ENCODE data around the gene LYRM2. TPM values are rescaled to one million over a fixed set of nuclear protein-coding genes. Genes with fewer than 3 reads are reported as not detected.

Gene LYRM2
- total and polyA plus RNA-seq, 9 donors: 18.6 to 28.2 (median 26.5) TPM

DNA sequence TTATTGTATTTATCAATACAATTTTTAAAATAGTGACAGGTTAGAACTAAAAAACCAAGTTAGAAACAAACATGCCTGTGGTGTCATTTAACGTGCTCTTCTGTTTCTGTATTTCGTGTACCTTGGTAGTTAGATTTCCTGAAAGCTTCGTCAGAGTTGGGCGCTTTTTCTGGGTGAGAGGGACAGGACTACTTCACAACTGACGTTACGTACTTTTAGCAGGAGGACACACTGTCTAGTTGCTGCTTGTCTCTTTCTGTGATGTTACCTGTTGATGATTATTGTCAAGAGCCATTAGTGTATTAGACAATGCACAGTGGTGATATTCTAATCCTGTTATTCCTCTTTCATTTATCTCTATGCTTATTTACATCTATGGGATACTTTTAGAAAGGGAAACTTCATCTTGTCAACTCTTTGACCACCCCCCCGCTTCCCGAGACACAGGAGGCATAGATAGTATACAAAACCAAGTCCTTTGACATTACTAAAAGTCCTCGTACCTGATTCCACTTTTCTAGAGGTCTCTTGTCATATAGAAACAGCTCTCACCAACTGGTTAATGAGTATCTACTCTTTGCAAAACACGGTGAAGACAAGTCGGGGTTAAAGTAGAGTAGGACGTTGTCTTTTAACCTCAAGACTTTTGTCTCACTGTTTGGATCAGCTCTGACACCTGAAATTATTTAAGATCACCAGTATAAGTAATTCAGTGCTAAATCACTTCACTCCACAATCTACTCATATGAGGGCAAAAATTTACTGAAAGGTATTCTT is 96.3 kb downstream of the LYRM2 start:
- Histone ChIP-seq H3K4me1 (ENCODE audit: control insufficient read depth, insufficient read depth, low read length) (no peaks in the 10 kb centered on the region), H3K9me3 (replicated peaks; ENCODE audit: control insufficient read depth, low read depth, low read length) (no peaks in the 10 kb centered on the region), H3K4me3 (ENCODE audit: low read length) (no peak overlapping the region), H3K27ac (ENCODE audit: low read length) (no peak overlapping the region), H3K36me3 (ENCODE audit: control insufficient read depth, insufficient read depth, low read length) (no peaks in the 10 kb centered on the region), H3K27me3 (ENCODE audit: control insufficient read depth, insufficient read depth, low read length) (no peaks in the 10 kb centered on the region)
- no CpG with 5 or more reads among the region's 12 CpGs for WGBS (ENCODE audit: insufficient coverage)
- DNase-seq: no peak

DNA sequence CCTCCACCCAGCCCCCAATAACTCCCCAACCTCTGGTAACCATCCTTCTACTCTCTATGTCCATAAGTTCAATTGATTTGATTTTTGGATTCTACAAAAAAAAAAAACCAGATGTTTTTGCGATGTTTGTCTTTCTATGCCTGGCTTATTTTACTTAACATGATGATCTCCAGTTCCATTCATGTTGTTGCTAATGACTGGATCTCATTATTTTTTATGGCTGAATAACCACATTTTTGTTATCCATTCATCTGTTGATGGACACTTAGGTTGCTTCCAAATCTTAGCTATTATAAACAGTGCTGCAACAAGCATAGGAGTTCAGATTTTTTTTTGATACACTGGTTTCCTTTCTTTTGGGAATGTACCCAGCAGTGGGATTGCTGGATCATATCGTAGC is 98.8 kb downstream of the LYRM2 start:
- no CpG with 5 or more reads among the region's 2 CpGs for WGBS (ENCODE audit: insufficient coverage)
- Histone ChIP-seq H3K4me1 (ENCODE audit: control insufficient read depth, insufficient read depth, low read length) (no peaks in the 10 kb centered on the region), H3K27me3 (ENCODE audit: control insufficient read depth, insufficient read depth, low read length) (no peaks in the 10 kb centered on the region), H3K4me3 (ENCODE audit: low read length) (no peak overlapping the region), H3K9me3 (replicated peaks; ENCODE audit: control insufficient read depth, low read depth, low read length) (no peaks in the 10 kb centered on the region), H3K27ac (ENCODE audit: low read length) (no peak overlapping the region), H3K36me3 (ENCODE audit: control insufficient read depth, insufficient read depth, low read length) (no peaks in the 10 kb centered on the region)
- DNase-seq: no peak

DNA sequence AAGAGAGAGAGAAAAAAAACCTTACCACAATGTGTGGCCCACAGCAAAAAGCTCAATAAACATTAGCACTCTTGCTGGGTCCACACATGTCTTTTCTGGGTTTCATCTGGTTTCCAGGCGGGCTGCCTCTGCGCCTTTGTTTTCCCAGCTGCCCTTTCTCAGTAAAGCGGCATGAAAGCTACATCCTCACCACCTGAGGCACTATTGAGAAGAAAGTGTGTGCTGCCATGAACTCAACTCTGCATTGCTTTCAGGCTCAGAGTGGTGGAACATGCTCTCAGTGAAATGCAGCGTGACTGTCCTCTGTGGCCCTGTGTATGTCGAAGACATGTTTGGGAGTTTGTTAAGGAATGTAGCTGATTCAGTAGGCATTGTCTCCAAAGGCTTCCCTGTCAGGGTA is 102.3 kb downstream of the LYRM2 start:
- H3K4me1 ChIP-seq (ENCODE audit: control insufficient read depth, insufficient read depth, low read length): no peaks in the 10 kb centered on the region
- no peak overlapping the region for H3K27ac ChIP-seq (ENCODE audit: low read length)
- DNase-seq: peak; percentile 10
- no peaks in the 10 kb centered on the region for H3K9me3 ChIP-seq (replicated peaks; ENCODE audit: control insufficient read depth, low read depth, low read length)
- H3K36me3 ChIP-seq (ENCODE audit: control insufficient read depth, insufficient read depth, low read length): no peaks in the 10 kb centered on the region
- WGBS (ENCODE audit: insufficient coverage): 61% methylated on average over 4 of the region's 5 CpGs
- no peaks in the 10 kb centered on the region for H3K27me3 ChIP-seq (ENCODE audit: control insufficient read depth, insufficient read depth, low read length)
- H3K4me3 ChIP-seq (ENCODE audit: low read length): no peak overlapping the region

GRCh38 chr6:89530982-89531381 is 107.6 kb downstream of the LYRM2 start:
- H3K27me3 ChIP-seq (ENCODE audit: control insufficient read depth, insufficient read depth, low read length): no peaks in the 10 kb centered on the region
- no peaks in the 10 kb centered on the region for H3K9me3 ChIP-seq (replicated peaks; ENCODE audit: control insufficient read depth, low read depth, low read length)
- no peaks in the 10 kb centered on the region for H3K36me3 ChIP-seq (ENCODE audit: control insufficient read depth, insufficient read depth, low read length)
- DNase-seq: peak; percentile 22
- WGBS (ENCODE audit: insufficient coverage): 31% methylated on average over 9 of the region's 11 CpGs
- no peak overlapping the region for H3K4me3 ChIP-seq (ENCODE audit: low read length)
- H3K4me1 ChIP-seq (ENCODE audit: control insufficient read depth, insufficient read depth, low read length): no peaks in the 10 kb centered on the region
- no peak overlapping the region for H3K27ac ChIP-seq (ENCODE audit: low read length)

DNA sequence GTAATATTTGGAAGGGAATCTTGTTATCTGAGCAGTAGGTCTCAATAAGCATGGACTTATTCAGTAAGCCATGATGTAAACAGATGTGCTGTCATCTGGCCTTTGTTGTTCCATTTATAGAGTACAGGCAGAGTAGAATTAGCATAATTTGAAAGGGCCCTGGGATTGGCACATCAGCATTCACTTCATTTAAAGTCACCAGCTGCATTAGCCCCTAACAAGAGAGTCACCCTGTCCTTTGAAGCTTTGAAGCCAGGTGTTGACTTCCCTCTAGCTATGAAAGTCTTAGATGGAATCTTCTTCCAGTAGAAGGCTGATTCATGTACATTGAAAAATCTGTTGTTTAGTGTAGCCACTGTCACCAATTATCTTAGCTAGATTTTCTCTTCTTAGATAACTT is 109.7 kb downstream of the LYRM2 start:
- H3K27ac ChIP-seq (ENCODE audit: low read length): no peak overlapping the region
- H3K9me3 ChIP-seq (replicated peaks; ENCODE audit: control insufficient read depth, low read depth, low read length): no peaks in the 10 kb centered on the region
- no peaks in the 10 kb centered on the region for H3K36me3 ChIP-seq (ENCODE audit: control insufficient read depth, insufficient read depth, low read length)
- no peak for DNase-seq
- no peaks in the 10 kb centered on the region for H3K27me3 ChIP-seq (ENCODE audit: control insufficient read depth, insufficient read depth, low read length)
- no peak overlapping the region for H3K4me3 ChIP-seq (ENCODE audit: low read length)
- H3K4me1 ChIP-seq (ENCODE audit: control insufficient read depth, insufficient read depth, low read length): no peaks in the 10 kb centered on the region

DNA sequence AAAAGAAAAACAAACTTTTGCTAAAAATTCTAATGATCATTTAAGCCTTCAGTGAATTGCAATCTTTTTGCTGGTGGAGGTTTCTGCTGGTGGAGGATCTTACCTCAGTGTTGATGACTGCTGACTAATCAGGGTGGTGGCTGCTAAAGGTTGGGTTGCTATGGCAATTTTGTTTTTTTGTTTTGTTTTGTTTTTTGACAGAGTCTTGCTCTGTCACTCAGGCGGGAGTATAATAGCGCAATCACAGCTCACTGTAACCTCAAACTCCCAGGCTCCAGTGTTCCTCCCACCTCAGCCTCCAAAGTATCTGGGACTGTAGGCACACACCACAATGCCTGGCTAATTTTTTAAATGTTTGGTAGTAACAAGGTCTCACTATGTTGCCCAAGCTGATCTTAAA is 110.9 kb downstream of the LYRM2 start:
- DNase-seq: no peak
- no CpG with 5 or more reads among the region's 2 CpGs for WGBS (ENCODE audit: insufficient coverage)
- Histone ChIP-seq H3K4me3 (ENCODE audit: low read length) (no peak overlapping the region), H3K27me3 (ENCODE audit: control insufficient read depth, insufficient read depth, low read length) (no peaks in the 10 kb centered on the region), H3K36me3 (ENCODE audit: control insufficient read depth, insufficient read depth, low read length) (no peaks in the 10 kb centered on the region), H3K9me3 (replicated peaks; ENCODE audit: control insufficient read depth, low read depth, low read length) (no peaks in the 10 kb centered on the region), H3K4me1 (ENCODE audit: control insufficient read depth, insufficient read depth, low read length) (no peaks in the 10 kb centered on the region), H3K27ac (ENCODE audit: low read length) (no peak overlapping the region)

DNA sequence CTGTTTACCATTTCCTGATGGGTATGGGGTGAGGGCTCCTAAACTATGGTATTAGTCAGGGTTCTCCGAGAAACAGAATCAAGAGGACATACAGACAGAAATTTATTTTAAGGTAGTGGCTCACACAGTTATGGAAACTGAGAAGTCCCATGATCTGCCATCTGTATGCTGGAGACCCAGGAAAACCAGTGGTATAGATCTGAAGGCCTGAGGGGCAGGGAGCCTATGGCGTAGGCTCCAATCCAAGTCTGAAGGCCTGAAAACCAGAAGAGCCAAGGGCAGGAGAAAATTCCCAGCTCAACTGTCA is 112.0 kb downstream of the LYRM2 start:
- Histone ChIP-seq H3K9me3 (replicated peaks; ENCODE audit: control insufficient read depth, low read depth, low read length) (no peaks in the 10 kb centered on the region), H3K4me1 (ENCODE audit: control insufficient read depth, insufficient read depth, low read length) (no peaks in the 10 kb centered on the region), H3K36me3 (ENCODE audit: control insufficient read depth, insufficient read depth, low read length) (no peaks in the 10 kb centered on the region), H3K27me3 (ENCODE audit: control insufficient read depth, insufficient read depth, low read length) (no peaks in the 10 kb centered on the region), H3K27ac (ENCODE audit: low read length) (no peak overlapping the region), H3K4me3 (ENCODE audit: low read length) (no peak overlapping the region)
- 100% methylated on average over 2 of the region's 2 CpGs for WGBS (ENCODE audit: insufficient coverage)
- no peak for DNase-seq

- no peak overlapping the region for H3K4me3 ChIP-seq (ENCODE audit: low read length)
Measured at GRCh38 chr6:89525786-89526562, 112.6 kb downstream of the LYRM2 start.

DNA sequence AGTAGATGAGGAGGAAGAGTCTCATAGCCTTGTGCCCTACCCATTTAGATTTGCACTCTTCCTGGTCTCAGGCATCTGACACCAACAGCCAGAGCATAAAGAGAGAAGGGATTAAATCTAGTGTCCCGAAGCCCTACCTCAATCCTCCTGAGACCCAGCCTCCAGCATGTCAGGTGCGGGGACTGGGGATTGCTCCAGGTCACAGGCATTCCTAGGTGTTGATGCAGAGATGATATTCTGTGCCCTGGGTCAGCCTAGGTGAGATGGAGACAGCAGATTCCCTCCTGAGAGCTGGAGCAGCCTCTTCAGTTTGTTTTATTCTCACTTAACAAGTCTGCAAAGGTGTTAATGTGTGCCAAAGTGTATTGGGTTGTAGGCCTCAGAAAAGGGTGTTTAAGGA is 115.8 kb downstream of the LYRM2 start:
- Histone ChIP-seq H3K27ac (ENCODE audit: low read length) (no peak overlapping the region), H3K36me3 (ENCODE audit: control insufficient read depth, insufficient read depth, low read length) (no peaks in the 10 kb centered on the region), H3K4me3 (ENCODE audit: low read length) (no peak overlapping the region), H3K9me3 (replicated peaks; ENCODE audit: control insufficient read depth, low read depth, low read length) (no peaks in the 10 kb centered on the region), H3K27me3 (ENCODE audit: control insufficient read depth, insufficient read depth, low read length) (no peaks in the 10 kb centered on the region), H3K4me1 (ENCODE audit: control insufficient read depth, insufficient read depth, low read length) (no peaks in the 10 kb centered on the region)
- no peak for DNase-seq
- WGBS (ENCODE audit: insufficient coverage): no CpG with 5 or more reads among the region's 2 CpGs

More at GRCh38 chr6:89525786-89526562, 112.6 kb downstream of the LYRM2 start:
- H3K27me3 ChIP-seq (ENCODE audit: control insufficient read depth, insufficient read depth, low read length): no peaks in the 10 kb centered on the region
- DNase-seq: peak; percentile 22
- no peaks in the 10 kb centered on the region for H3K4me1 ChIP-seq (ENCODE audit: control insufficient read depth, insufficient read depth, low read length)
- no peaks in the 10 kb centered on the region for H3K36me3 ChIP-seq (ENCODE audit: control insufficient read depth, insufficient read depth, low read length)
- no CpG with 5 or more reads among the region's 4 CpGs for WGBS (ENCODE audit: insufficient coverage)
- no peaks in the 10 kb centered on the region for H3K9me3 ChIP-seq (replicated peaks; ENCODE audit: control insufficient read depth, low read depth, low read length)
- H3K27ac ChIP-seq (ENCODE audit: low read length): no peak overlapping the region

GRCh38 chr6:89520736-89521135 is 117.8 kb downstream of the LYRM2 start:
- no peak overlapping the region for H3K4me3 ChIP-seq (ENCODE audit: low read length)
- no peaks in the 10 kb centered on the region for H3K9me3 ChIP-seq (replicated peaks; ENCODE audit: control insufficient read depth, low read depth, low read length)
- H3K27me3 ChIP-seq (ENCODE audit: control insufficient read depth, insufficient read depth, low read length): no peaks in the 10 kb centered on the region
- no peak overlapping the region for H3K27ac ChIP-seq (ENCODE audit: low read length)
- no peaks in the 10 kb centered on the region for H3K4me1 ChIP-seq (ENCODE audit: control insufficient read depth, insufficient read depth, low read length)
- H3K36me3 ChIP-seq (ENCODE audit: control insufficient read depth, insufficient read depth, low read length): no peaks in the 10 kb centered on the region
- DNase-seq: no peak
